GM04503 (cell line): Measurements from ENCODE around the gene VAC14.
"Not testable (repeated sequence)": the region's sequence is repeated elsewhere in the genome, so short reads cannot be mapped to it uniquely, and the experiment has no call there.

ENCODE experiments used
- DNase-seq: peaks from one replicate; pipeline ENCODE4 v3.0.0-alpha.2; 2012; ENCODE audit warnings: low read depth

The VAC14 gene

DNA sequence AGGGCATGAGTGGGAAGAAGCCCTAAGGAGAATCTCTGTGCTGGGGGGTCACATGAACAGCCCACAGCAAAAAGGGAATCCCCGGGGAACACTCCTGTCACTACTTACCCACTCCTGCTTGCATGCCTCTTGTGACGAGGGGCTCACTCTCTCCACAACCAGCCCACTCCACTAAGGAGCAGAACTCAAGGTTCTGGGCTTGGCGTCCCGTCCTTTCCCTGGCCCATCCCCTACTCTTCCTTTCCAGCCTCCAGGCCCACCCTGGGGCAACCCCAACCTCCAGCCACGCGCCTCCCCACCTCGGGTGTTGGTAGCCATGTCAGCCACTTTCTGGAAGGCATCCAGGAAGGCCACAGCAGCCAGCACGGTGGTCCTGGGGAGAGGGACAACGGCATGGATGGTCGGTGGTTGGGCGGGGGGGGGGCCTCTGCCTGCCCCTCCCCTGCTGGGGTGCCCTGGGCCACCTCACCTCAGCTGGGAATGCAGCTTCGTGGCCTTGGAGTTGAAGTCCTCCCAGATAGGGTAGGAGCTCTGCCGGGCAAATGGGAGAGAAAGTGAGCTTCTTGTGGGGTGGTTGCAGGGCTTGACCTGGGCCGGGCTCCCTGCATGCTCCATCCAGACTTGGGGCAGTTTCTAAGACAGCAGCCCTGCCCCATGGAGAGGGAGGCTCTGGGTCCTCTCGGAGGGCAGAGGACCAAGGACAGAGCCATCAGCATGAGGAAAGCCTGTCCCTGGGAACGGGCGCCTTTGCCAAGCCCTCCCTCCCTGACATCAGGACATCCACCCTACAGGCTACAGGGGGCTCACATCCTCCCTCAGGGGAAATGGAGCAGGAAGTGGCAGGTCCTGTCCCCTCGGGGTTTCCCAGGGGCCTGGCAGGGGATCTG, 120.2 kb downstream of the VAC14 start:
- no peak for DNase-seq

DNA sequence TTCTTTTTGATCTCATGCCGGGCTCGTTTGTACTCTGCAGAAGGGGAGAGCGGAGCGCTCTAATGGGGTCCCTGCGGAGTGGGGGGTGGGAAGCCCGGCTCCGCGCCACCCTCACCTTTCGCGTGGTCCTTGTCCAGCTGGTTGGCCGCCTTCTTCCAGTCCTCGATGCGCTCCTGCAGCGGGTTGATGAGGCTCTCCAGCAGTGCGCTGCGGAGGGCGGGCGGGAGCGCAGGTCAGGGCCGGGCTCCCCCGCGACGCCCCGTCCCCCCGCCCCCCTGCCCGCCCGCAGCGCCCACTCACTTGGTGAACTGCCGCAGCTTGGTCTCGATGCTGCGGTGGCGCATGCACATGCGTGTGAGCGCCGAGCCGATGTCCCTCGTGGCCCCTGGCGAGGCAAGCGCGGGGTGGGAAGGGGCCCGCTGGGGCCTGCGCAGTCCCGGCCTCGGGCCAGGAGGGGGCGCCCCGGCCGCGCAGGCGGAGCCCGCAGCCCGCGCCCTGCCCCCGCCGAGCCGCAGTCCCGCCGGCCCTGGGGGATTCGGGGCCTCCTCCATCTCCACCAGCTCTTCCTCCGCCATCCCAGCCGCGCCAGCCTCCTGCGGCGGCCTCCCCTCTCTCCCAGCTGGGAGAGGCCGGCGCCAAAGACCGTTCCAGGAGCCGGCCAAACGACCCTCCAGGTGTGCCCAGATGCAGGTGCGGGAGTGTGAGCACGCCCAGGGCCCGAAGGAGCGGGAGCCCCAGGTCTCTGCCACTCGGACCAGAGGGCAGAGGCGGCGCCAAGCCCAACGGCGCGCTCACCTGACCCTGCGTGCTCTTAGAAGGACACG, 121.1 kb downstream of the VAC14 start:
- DNase-seq, result no peak

DNA sequence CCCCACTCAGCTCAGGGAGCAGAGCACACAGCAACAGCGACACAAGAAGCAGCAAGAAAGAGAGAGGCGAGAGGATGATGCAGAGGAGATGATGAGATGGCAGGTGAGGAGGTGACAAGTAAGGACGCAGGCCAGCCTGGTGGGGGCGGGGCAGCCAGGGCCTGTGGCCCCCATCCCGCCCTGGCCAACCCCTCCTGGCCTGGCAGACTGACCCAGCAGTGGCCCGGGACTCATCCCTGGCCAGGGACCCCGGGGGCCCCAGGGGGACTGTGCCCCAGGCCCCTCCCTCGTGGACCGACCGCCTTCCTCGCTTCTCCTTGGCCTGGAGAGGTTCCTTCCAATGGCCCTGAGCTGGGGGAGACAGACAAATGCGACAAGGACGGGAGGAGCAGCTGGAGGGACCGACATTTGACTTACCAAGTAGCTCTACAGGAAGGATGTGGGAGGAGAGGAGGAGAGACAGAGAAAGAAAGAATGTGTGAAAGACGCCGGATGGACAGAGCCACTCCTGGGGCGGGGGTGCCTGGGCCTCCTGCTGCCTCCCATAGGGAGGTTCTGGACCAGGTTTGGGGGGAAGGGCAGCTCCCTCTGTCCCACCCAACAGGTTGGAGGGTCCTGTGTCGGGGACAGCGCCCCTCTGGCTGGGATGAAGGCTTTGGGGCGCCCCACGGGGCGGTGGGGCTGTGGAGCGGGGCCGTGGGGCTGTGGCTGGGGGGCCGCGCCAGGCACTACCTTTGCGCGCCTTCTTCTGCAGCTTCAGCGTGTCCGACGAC, 121.9 kb downstream of the VAC14 start:
- no peak for DNase-seq

DNA sequence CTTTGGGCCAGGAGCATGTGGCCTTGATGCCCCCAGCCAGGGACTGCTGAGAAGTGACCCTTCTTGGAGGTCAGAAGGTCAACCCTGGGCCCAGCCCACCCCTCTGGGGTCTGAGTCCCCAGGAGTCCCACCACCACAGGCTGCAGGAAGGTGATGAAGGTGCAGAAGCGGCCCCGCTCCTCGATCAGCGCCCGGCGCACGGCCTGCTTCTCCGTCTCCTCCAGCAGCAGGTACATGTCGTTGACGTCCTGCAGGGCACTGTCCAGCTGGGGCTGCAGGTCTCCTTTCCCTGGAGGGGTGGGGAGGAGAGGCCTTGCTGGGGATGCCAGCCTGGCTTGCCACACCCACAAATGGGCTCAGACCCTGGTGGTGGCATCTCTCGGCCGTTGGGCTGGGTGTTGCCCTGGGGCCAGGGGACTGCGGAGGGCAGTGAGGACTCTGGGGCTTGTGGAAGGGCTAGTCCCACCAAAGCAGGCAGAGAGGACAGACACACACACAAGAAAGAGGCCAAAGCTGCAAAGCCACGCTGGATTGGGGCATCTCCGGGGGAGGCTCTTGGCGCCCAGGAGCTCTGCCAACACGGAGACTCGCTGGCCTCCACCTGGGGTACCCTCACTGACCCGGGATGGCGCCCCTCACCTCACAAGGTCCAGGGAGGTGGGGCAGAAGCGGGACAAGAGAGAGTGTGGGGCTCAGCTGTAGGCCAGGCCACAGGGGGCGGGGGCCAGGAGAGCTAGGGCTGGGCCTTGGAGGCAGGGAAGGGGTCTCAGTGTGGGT, 122.6 kb downstream of the VAC14 start:
- DNase-seq, result no peak

DNA sequence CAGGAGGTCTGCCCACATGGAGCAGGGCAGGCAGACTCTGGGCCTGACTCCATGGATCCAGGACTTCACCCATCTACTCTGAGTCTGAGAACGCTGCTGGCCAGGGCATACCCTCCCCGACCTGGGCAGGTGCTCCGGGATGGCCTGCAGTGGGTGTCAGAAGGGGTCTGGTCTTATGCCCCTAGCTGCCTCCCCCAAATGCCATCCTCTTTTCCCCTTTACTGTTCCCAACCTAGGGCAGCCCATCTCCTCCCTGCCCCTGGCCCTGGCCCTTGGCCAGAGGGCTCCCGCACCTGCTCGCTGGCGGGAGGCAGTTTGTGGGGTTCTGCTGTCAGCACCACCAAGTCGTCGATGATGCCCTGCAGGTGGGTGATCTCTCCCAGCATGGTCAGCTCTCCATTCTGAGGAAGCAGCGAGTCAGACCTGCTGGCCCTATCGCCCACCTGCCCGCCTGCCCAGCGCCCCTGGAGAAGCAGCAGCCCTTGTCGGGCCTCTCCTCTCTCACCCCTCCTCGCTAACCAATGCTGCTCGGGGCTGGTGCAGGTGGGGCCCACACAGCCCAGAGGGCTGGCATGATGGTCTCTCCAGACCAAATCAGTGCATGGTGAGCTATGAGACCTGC, 123.3 kb downstream of the VAC14 start:
- DNase-seq, result no peak

DNA sequence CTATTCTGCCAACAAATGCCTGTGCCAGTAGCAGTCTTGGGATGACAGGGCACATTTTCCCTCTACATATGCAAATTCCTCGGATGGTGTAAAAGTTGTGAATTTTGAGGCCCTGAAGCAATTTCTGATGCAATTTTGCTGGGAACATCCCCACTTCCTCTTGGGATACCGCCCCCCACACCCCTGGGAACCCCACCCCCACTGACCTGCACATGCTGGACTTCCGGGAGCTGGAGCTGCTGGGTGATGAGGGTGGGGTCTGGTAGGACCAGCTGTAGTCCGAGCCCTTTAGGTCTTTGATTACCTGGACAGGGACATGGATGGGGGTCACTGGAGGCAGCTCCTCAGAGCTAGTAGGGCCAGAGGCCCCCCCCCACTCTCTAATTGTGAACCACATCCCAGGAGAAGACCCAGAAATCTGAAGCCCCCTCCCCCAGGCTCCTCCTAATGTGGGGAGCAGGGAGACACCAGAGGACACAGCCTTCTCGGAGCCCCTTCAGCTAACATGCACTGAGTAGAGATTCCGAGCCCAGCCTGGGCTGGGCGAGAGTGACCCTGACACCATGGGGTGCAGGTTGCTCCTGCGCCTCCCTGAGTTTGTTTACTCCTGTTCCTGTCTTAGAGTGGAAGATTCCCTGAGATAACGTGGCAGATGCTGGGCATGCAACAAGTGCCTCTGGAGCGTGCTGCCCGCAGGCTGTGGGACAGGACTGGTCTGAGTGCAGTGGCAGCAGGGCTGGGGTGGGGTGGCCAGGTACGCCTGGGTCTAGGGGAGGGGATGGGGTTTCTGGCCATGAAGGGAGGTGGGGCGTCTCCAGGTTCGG, 124.1 kb downstream of the VAC14 start:
- no peak for DNase-seq

DNA sequence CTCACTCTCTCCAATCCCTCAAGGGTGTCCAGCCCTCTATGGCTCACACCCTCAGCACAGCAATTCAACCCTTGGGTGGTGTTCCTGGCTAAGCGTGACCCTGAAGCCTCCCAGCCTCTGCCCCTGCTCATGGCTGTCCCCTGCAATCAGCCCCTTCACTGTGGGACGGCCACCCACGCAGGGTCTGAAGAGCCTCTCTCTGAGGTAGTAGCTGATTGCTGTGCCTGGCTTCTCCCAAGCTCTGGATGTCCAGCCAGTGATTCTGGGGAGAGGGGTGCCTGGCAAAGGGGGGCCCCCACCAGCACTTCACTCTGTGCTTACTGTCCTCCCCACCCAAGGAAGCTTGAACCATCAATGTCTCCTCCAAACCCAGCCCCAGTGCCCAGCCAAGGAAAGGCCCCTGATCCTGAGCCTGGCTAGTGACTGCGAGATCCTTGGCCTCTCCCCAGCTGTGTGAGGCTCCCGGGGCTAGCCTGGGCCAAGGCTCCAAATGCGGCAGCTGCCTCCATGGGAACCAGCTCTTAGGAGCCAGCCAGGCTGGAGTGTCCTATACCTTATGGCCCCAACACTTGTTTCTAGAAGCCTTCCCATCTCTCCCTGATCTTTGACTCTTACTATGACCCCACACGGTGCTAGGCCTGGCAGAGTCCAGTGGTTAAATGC, 125.0 kb downstream of the VAC14 start:
- DNase-seq, result no peak

DNA sequence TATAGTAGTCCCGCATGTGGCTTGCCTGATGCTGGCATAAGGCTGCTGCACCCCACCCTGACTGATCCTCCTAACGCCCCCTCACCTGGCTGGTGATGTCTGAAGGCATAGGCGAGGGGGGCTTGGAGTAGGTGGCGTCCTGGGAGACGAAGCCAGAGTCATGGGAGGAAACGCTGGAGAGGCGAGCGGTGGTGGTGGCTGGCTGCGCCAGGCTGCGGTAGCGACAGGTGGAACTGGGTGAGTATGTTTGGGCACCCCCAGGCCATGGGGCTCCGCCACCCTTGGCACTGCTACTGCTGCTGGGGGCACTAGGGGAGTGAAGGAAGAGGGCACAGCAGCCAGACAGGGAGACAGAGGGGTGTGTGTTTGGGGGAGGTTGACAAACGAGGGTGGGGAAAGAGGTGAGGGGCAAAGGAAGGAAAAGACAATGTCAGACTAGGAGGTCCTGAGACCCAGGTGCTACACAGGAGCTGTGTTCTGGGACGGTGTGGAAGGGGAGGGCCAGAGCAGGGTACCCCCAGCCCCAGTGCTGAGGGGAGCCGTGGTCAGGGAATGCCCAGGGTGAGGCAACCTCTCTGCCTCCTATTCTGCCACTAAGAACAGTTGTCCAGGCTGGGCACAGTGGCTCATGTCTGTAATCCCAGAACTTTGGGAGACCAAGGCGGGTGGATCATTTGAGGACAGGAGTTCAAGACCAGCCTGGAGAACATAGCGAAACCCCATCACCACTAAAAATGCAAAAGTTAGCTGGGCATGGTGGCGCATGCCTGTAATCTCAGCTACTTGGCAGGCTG, 126.5 kb downstream of the VAC14 start:
- DNase-seq, result no peak

DNA sequence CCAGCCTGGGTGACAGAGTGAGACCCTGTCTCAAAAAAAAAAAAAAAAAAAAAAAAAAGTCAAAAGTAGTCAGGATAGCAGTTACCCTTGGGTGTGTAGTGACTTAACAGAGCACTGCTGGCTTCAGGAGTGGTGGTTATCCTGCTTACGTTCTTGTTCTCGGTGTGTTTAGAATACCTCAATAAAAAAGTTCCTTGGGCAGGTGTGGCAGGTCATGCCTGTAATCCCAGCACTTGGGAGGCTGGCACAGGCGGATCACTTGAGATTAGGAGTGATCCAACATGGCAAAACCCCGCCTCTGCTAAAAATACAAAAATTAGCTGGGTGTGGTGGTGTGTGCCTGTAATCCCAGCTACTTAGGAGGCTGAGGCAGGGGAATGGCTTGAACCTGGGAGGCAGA, 130.0 kb downstream of the VAC14 start:
- DNase-seq, result not testable (repeated sequence)

DNA sequence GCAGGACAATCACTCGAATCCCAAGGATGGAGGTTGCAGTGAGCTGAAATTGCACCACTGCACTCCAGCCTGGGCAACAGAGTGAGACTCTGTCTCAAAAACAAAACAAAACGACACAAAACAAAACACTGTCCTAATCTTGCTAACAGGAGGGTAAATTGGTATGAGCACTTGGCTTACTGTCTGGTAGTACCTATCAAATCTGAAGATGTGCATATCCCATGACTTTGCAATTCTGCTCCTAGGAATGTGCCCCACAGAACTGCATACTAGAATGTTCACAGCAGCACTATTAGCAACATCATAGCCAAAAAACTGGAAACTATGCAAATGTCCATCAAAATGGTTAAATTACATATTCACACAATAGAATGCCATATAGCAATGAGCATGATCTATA, 130.8 kb downstream of the VAC14 start:
- DNase-seq, result no peak

DNA sequence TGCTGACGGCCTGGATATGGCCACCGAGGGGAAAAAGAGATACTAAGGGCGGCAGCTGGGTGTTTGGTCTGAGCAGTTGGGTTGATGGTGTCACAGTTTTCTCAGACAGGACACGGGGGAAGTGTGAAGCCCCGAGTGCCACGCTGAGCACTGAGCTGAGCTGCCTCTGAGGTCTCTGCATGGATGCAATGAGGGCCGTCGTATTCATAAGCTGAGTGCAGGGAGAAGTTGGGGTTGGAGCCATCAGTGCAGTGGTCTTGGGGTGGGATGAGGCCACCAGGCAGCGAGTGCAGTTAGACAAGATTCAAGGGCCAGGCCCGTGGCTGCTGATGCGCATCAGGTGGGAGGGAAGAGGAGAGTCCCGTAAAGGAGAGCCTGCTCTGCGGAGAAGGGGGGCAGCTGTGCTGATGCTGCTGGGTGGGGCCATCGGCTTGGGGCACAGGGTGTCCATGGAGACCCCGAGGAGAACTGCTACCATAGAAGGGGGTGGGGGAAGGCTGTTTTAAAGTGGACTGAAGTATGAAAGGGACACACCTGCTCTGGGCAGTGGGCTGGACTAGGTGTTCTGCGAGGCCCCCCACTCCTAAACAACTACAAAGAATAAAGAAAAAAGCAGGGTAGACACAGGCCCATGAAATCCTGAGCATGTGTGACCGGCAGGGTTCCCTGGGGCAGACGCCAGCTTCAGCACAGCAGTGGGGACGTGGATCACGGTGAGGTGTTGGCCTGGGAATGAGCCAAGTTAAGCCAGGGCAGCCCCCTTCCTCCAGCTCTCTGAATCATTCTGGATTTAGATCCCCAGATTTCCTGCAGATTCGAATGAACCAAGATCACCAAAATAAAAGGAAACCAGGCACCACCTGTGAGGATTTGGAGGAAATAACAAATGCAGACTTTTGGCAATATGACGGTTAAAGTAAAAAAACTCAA, 134.9 kb downstream of the VAC14 start:
- no peak for DNase-seq

DNA sequence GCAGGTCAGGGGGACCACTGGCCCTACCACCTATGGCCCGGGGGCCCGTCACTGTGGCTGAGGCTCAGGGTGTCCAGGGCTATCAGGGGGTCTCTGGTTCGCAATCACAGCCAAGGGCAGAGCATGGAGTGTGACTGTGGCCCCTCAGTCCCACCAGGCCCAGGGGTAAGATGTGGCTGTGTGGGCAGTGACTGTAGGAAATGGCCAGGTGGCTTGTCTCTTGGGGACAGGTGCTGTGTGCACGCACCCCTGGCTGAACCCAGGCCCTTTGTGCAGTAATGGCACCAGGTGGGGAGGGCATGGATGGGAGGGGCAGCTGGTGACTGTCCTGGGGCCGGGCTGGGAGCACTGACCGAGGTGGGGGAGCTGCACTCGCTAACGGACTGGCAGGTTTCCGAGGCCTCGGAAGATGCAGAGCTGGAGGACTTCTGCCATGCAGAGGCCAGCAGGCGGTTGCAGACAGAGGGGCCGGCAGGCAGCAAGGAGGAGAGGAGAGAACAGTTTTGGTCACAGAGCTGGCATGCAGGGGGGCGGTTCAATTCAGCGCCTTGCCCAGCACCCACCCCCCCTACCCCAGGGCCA, 135.8 kb downstream of the VAC14 start:
- DNase-seq, result no peak

DNA sequence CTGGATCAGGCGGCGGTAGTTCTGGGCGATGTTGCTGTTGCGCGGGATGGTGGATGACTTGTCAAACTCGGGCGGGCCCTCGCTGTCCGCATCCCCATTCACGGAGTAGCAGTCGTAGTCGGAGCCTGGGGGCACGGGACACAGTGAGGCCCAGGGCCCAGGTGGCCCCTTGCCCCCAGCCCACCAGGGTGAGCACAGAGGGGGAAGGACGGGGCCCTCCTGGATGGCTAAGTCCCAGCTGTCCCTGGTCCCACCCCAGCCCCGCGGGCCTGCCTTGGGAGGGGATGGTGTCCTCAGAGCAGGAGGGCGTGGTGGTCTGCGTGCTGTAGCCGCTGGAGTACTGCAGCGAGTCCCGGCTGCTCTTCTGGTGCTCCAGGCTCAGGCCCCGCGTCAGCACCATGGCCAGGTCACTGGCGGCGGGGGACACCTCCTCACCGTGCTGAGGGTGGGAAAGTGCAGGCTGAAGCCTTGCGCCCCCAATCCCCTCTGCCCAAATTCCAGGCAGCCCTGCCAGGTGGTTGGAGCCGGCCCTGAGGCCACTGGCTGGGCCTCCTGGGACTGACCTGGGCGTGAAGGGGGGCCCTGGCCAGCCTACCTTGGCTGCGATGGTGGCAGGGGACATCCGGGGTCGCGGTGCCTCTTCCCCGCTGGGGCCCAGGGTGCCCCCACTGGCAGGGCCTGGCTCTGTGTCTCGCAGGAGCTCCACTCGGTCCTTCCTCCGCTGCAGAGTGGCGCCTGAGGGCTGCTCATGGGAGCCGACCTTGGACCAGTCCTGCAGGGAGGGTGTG, 136.4 kb downstream of the VAC14 start:
- no peak for DNase-seq

DNA sequence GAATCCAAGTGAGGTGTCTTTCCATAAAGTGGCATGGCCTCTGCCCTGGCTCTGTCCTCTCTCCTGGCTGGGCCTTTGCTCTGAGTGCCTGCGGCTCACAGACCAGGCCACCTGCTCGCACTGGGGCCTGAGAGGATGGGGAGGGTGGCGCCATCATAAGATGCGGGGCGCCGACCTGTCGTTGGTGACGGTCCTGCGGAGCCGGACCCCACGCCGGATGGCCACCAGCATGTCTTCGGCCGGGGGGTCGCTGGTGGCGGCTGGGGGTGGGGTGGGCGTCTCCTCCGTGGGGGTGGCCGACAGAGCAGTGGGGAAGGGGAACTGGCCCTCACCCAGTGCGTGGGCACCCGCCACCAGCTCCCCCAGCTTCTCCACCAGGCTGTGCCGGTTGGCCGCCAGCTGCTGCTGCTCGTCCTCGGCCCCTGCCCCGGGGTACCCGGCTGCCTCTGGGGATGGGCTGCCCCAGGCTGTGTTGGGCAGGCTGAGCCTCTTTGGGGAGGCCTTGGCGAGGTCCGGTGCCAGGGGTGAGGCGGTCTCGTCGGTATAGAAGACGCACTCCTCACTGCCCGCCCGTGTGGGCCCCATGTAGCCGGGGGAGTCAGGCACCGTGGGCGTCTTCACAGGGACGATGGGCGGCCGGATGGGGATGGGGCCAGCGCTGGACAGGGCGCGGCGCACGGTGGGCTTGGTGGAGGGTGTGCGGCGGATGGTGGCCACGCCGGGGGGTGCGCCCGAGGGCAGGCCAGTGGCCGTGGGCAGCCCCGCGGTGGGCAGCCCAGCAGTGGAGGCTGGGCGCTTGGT, 137.2 kb downstream of the VAC14 start:
- DNase-seq, result no peak

DNA sequence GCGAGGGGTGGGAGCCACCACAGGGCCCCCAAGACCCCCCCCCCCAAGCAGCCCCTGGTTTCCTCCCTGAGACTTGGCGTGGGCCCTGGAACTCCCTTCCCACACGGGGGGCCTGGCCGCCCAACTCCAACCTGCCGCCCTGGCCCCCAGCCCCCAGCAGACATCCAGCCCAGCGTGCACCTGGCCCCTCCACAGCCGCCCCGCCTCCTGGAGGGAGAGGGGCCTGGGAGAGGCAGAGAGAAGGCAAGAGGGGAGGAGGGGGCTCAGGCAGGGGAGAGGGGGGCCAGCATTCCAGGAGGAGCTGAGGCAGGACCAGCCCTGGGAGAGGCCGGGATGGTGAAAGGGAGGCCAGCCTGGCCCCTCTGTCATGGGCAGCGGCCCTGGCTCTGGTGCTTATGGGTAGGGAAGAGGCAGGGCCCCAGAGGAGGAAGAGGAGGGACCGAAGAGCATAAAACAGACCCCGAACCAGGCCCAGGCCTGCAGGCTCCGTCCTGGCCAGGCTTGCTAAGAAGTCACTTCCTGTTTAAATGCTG, 137.9 kb downstream of the VAC14 start:
- DNase-seq, result no peak
